HEK293 (cell line): ENCODE data around the gene TSPEAR.

Source experiments
- GFI1B ChIP-seq: fragments of 450-650 bp; formaldehyde crosslinking; IDR thresholded peaks from 2 replicates; pipeline ENCODE4 v1.5.1; 2016; ENCODE audit warnings: missing biosample characterization, missing genetic modification characterization
- TRIM28 ChIP-seq: IDR thresholded peaks from 2 replicates; pipeline ENCODE4 v1.6.1; 2011; ENCODE audit warnings: low read length, control low read depth, borderline replicate concordance
- ZNF274 ChIP-seq, 2 experiments: fragments of 200-500 bp in 1 of 2; fragments of 450-650 bp in 1 of 2; sonication (Bioruptor generic) in 1 of 2; formaldehyde crosslinking in 1 of 2; IDR thresholded peaks; 2 replicates each; pipeline versions ENCODE4 v1.5.1 to v1.6.1; 2014 to 2016; ENCODE audit warnings: borderline replicate concordance in 1 of 2, inconsistent platforms in 1 of 2, low read length in 1 of 2, missing biosample characterization in 1 of 2, missing genetic modification characterization in 1 of 2
- ZNF629 ChIP-seq: fragments of 450-650 bp; formaldehyde crosslinking; IDR thresholded peaks from 2 replicates; pipeline ENCODE4 v1.5.1; 2017; ENCODE audit warnings: missing biosample characterization, missing genetic modification characterization
- ZNF776 ChIP-seq: fragments of 450-650 bp; formaldehyde crosslinking; IDR thresholded peaks from 2 replicates; pipeline ENCODE4 v1.5.0; 2017; ENCODE audit warnings: missing biosample characterization, missing genetic modification characterization, borderline replicate concordance
- ZNF792 ChIP-seq: fragments of 450-650 bp; formaldehyde crosslinking; IDR thresholded peaks from 2 replicates; pipeline ENCODE4 v1.5.1; 2016; ENCODE audit warnings: missing biosample characterization, missing genetic modification characterization
- TF ChIP-seq, protein P1 (sequence below): fragments of 450-650 bp; formaldehyde crosslinking; IDR thresholded peaks from 2 replicates; pipeline ENCODE4 v1.5.1; 2016; ENCODE audit warnings: missing biosample characterization, missing genetic modification characterization
- TF ChIP-seq, protein P2 (sequence below): fragments of 450-650 bp; formaldehyde crosslinking; IDR thresholded peaks from 2 replicates; pipeline ENCODE4 v1.5.1; 2016; ENCODE audit warnings: missing biosample characterization, missing genetic modification characterization
- TF ChIP-seq, protein P3 (sequence below): fragments of 450-650 bp; formaldehyde crosslinking; IDR thresholded peaks from 2 replicates; pipeline ENCODE4 v1.5.1; 2016; ENCODE audit warnings: missing biosample characterization, missing genetic modification characterization
- TF ChIP-seq, protein P4 (sequence below): fragments of 450-650 bp; formaldehyde crosslinking; IDR thresholded peaks from 2 replicates; pipeline ENCODE4 v1.5.1; 2017; ENCODE audit warnings: missing biosample characterization, missing genetic modification characterization

DNA sequence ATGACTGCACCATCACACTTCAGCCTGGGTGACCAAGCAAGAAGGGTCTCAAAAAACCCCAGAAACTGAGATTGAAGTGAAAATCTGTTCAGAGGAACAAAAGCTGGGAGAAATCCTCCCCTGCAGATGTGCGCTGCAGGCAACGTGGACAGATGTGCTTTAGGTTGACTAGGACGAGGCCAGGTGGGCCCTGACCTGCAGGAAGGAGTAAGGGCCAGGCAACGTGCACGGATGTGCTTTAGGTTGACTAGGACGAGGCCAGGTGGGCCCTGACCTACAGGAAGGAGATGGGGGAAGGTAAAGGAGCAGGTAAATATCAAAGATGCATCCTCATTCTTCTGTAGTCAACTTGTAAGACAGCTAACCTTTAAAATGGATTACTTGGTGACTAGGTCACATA is 26.9 kb downstream of the TSPEAR start:
- TF ChIP-seq, protein P1, sequence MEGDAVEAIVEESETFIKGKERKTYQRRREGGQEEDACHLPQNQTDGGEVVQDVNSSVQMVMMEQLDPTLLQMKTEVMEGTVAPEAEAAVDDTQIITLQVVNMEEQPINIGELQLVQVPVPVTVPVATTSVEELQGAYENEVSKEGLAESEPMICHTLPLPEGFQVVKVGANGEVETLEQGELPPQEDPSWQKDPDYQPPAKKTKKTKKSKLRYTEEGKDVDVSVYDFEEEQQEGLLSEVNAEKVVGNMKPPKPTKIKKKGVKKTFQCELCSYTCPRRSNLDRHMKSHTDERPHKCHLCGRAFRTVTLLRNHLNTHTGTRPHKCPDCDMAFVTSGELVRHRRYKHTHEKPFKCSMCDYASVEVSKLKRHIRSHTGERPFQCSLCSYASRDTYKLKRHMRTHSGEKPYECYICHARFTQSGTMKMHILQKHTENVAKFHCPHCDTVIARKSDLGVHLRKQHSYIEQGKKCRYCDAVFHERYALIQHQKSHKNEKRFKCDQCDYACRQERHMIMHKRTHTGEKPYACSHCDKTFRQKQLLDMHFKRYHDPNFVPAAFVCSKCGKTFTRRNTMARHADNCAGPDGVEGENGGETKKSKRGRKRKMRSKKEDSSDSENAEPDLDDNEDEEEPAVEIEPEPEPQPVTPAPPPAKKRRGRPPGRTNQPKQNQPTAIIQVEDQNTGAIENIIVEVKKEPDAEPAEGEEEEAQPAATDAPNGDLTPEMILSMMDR (tag by site-specific recombination), result no peak
- TF ChIP-seq ZNF792 (tag by site-specific recombination), result no peak
- TF ChIP-seq, protein P2, sequence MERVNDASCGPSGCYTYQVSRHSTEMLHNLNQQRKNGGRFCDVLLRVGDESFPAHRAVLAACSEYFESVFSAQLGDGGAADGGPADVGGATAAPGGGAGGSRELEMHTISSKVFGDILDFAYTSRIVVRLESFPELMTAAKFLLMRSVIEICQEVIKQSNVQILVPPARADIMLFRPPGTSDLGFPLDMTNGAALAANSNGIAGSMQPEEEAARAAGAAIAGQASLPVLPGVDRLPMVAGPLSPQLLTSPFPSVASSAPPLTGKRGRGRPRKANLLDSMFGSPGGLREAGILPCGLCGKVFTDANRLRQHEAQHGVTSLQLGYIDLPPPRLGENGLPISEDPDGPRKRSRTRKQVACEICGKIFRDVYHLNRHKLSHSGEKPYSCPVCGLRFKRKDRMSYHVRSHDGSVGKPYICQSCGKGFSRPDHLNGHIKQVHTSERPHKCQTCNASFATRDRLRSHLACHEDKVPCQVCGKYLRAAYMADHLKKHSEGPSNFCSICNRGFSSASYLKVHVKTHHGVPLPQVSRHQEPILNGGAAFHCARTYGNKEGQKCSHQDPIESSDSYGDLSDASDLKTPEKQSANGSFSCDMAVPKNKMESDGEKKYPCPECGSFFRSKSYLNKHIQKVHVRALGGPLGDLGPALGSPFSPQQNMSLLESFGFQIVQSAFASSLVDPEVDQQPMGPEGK, result no peak
- no peak for TF ChIP-seq ZNF274 (IDR thresholded peaks at IDR 0.05; ENCODE audit: low read length)
- no peak for TF ChIP-seq ZNF274 (tag by site-specific recombination; IDR thresholded peaks at IDR 0.05; ENCODE audit: borderline replicate concordance)
- TF ChIP-seq ZNF776, result no peak
- TF ChIP-seq, protein P3, sequence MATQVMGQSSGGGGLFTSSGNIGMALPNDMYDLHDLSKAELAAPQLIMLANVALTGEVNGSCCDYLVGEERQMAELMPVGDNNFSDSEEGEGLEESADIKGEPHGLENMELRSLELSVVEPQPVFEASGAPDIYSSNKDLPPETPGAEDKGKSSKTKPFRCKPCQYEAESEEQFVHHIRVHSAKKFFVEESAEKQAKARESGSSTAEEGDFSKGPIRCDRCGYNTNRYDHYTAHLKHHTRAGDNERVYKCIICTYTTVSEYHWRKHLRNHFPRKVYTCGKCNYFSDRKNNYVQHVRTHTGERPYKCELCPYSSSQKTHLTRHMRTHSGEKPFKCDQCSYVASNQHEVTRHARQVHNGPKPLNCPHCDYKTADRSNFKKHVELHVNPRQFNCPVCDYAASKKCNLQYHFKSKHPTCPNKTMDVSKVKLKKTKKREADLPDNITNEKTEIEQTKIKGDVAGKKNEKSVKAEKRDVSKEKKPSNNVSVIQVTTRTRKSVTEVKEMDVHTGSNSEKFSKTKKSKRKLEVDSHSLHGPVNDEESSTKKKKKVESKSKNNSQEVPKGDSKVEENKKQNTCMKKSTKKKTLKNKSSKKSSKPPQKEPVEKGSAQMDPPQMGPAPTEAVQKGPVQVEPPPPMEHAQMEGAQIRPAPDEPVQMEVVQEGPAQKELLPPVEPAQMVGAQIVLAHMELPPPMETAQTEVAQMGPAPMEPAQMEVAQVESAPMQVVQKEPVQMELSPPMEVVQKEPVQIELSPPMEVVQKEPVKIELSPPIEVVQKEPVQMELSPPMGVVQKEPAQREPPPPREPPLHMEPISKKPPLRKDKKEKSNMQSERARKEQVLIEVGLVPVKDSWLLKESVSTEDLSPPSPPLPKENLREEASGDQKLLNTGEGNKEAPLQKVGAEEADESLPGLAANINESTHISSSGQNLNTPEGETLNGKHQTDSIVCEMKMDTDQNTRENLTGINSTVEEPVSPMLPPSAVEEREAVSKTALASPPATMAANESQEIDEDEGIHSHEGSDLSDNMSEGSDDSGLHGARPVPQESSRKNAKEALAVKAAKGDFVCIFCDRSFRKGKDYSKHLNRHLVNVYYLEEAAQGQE (tag by site-specific recombination), result no peak
- no peak for TF ChIP-seq GFI1B (tag by site-specific recombination)
- TF ChIP-seq, protein P4, sequence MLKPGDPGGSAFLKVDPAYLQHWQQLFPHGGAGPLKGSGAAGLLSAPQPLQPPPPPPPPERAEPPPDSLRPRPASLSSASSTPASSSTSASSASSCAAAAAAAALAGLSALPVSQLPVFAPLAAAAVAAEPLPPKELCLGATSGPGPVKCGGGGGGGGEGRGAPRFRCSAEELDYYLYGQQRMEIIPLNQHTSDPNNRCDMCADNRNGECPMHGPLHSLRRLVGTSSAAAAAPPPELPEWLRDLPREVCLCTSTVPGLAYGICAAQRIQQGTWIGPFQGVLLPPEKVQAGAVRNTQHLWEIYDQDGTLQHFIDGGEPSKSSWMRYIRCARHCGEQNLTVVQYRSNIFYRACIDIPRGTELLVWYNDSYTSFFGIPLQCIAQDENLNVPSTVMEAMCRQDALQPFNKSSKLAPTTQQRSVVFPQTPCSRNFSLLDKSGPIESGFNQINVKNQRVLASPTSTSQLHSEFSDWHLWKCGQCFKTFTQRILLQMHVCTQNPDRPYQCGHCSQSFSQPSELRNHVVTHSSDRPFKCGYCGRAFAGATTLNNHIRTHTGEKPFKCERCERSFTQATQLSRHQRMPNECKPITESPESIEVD (tag by site-specific recombination), result no peak
- no peak for TF ChIP-seq ZNF629 (tag by site-specific recombination)
- TF ChIP-seq TRIM28, result no peak
